Fibroblast of the aortic adventitia (primary cell): ENCODE results near the gene AGA. TPM values are rescaled to one million over a fixed set of nuclear protein-coding genes. Genes with fewer than 3 reads are reported as not detected.

Experiments
- DNase-seq: peaks from one replicate; pipeline ENCODE4 v3.0.0-alpha.2; 2010; ENCODE audit warnings: low read depth
- H3K4me3 ChIP-seq: 2 replicates; pipeline ENCODE4 v1.5.1; 2011; ENCODE audit warnings: low read depth, mild to moderate bottlenecking, control low read depth, low read length, moderate library complexity
- total RNA-seq: library from RNA; depleted of rRNA; stranded (reverse); fragments of >200 nt; gene quantifications from 2 replicates; pipeline ENCODE4 v1.2.3, GENCODE V29; 2012; ENCODE audit warnings: low replicate concordance
- TF ChIP-seq, protein P1 (sequence below): IDR thresholded peaks from 2 replicates; pipeline ENCODE4 v1.5.1; 2011; ENCODE audit warnings: mild to moderate bottlenecking, low read length, control low read depth, inconsistent platforms; ENCODE audit not compliant: insufficient read depth

The AGA gene
- total RNA-seq, 1 donor = 39.0 TPM

DNA sequence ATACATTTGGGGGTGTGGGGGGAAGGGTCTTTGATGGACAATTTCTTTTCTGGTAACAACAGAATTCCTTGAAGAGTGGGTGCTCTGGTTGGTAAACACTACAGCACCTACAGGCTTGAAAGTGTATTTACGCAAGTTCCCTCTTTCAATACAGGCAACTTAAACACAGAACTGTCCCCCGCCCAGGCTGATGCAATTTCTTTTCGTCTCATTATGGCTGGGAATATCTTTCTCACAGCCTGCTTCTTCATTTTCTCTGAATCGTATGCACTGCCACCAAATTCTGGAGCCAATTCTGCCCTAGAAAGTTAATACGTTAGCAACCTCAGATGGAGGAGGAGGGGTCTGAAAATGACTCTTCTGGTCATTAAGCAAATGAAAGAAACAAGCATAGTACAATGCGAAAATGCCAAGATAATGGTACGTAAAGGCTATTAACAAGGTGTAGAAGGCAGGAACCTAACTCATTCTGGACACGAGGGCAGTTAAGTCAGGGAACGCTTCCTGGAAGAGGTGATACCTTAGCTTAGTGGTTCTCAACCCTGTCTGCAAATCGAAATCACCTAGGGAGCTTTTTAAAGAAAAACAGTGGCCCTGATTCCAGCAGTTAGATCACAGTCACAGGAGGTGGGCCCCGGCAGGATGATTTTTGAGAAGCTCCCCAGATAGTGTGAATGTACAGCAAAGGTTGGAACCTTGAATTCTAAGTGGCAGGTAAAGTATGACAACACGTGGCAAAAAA, 1.0 kb downstream of the AGA start:
- peak overlapping the region; percentile 87 for H3K4me3 ChIP-seq
- TF ChIP-seq, protein P1, sequence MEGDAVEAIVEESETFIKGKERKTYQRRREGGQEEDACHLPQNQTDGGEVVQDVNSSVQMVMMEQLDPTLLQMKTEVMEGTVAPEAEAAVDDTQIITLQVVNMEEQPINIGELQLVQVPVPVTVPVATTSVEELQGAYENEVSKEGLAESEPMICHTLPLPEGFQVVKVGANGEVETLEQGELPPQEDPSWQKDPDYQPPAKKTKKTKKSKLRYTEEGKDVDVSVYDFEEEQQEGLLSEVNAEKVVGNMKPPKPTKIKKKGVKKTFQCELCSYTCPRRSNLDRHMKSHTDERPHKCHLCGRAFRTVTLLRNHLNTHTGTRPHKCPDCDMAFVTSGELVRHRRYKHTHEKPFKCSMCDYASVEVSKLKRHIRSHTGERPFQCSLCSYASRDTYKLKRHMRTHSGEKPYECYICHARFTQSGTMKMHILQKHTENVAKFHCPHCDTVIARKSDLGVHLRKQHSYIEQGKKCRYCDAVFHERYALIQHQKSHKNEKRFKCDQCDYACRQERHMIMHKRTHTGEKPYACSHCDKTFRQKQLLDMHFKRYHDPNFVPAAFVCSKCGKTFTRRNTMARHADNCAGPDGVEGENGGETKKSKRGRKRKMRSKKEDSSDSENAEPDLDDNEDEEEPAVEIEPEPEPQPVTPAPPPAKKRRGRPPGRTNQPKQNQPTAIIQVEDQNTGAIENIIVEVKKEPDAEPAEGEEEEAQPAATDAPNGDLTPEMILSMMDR = peak; percentile 25
- DNase-seq = peak; percentile 53

DNA sequence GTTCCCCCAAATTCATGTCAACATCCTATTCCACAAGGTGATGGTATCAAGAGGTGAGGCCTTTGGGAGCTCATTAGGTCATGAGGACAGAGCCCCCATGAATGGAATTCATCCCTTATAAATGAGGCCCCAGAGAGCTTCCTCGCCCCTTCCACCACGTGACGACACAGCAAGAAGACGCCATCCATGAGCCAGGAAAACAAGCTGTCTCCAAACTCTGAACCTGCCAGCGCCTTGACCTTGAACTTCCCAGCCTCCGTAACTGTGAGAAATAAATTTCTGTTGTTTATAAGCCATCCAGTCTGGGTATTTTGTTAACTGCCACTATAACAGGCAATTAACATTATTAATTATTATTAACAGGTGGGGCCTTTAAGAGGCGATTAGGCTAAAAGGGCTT, 5.8 kb downstream of the AGA start:
- DNase-seq = no peak
- H3K4me3 ChIP-seq = no peak overlapping the region
- TF ChIP-seq, protein P1 = no peak

DNA sequence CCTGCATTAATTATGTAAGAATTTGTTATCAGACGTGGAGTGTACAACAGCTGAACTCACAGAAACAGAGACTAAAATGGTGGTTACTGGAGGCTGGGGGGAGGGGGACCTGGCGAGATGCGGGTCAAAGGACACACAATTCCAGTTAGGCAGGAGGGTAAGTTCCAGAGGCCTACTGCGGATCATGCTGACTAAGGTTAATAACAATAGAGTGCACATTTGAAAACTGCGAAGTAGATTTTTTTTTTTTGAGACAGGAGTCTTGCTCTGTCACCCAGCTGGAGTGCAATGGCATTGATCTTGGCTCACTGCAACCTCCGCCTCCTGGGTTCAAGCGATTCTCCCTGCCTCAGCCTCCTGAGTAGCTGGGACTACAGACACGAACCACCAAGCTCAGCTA, 7.6 kb downstream of the AGA start:
- TF ChIP-seq, protein P1 = no peak
- no peak overlapping the region for H3K4me3 ChIP-seq
- no peak for DNase-seq

DNA sequence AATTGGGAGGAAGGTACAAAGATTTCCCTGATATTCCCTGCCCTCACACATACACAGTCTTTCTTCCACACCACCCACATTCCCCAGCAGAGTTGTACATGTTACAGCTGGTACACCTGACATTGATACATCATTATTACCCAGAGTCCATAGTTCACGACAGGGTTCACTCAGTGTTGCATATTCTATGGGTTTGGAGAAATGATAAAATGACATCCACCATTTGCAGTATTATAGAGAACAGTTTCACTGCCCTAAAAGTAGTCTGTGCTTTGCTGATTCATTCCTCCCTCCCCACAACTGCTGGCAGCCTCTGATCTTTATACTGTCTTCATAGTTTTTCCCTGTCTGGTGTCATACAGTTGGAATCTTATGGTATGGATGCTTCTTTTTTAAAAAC, 15.0 kb downstream of the AGA start:
- DNase-seq = peak; percentile 57
- no peak overlapping the region for H3K4me3 ChIP-seq
- TF ChIP-seq, protein P1 = no peak

DNA sequence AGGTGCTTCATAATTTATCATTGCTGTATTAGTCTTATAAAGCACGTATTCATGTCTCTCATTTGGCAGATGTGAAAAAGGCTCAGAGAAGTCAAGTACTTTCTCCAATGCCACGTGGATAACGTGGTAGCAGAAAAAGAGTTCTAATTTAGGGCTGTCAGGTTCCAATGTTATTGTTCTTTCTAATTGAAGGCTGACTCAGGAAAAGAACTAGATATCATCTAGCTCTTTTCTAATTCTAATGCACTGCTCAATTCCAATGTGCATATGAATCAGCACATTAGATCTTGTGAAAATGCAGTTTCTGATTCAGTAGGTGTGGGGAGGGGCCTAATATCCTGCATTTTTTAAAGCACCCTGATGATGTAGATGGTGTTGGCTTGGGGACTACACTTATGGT, 22.8 kb downstream of the AGA start:
- no peak for DNase-seq
- TF ChIP-seq, protein P1 = no peak
- no peak overlapping the region for H3K4me3 ChIP-seq

DNA sequence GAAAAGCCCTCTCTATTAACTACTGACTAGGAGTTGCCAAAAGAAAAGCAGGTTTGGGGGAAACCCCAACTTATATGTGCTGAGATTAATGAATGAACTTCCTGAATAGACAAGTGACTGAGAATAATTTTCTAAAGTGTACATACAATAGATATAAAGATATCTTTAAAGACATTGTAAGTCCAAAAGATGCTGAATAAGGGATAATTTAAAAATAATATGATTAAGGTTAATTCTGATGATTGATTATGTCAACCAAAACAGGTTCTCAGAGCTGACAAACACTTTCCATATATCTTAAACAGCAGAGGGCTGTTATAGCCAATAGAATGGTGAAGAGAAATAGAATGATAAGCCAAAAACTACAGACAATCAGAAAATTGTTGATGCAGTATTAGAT, 28.6 kb downstream of the AGA start:
- DNase-seq = no peak
- no peak overlapping the region for H3K4me3 ChIP-seq
- TF ChIP-seq, protein P1 = no peak

DNA sequence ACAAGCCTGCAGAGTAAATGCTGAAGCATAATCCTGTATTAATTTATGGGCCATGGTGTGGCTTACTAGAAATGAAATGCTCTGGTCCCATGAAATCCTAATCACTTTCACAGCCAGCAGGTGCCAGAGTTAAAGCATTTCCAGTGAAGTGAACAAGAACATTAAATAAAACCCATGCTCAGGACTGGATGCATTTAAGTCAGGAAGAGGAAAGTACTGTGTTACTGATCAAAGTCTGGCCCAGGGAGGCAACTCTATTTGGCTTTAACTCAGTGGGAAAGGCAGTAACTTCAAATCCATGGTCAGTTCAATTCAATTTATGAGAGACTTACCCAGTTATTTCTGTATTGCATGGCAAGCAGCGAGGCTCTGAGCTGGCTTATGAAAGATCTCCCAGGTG, 29.2 kb downstream of the AGA start:
- no peak overlapping the region for H3K4me3 ChIP-seq
- TF ChIP-seq, protein P1 = no peak
- DNase-seq = no peak
